ENCODE results near the gene KRTAP12-1.
"Not testable (repeated sequence)": the region's sequence is repeated elsewhere in the genome, so short reads cannot be mapped to it uniquely, and the experiment has no call there.

The KRTAP12-1 gene

GRCh38 chr21:44646366-44647221 is 35.4 kb downstream of the KRTAP12-1 start, which contains the start of gene KRTAP10-11:
Gene KRTAP10-11, plus strand, starts transcription at chr21:44646414. Its CDS starts 45 bp downstream, at chr21:44646459.
- H3K4me1 ChIP-seq (ENCODE audit: control insufficient read depth, insufficient read depth, low read length); H3K9ac ChIP-seq (ENCODE audit: low read depth, low read length); H3K4me3 ChIP-seq (ENCODE audit: low read length); H3K9me3 ChIP-seq (replicated peaks; ENCODE audit: low read length); H3K4me2 ChIP-seq (ENCODE audit: low read length); H3K36me3 ChIP-seq (ENCODE audit: insufficient read depth, low read length): not testable (repeated sequence)
- H3K27me3 ChIP-seq (ENCODE audit: control insufficient read depth, insufficient read depth, low read length): peaks cover 20% of the 10 kb centered on the region

GRCh38 chr21:44644878-44645277 is 37.1 kb downstream of the KRTAP12-1 start:
- H3K9me3 ChIP-seq (replicated peaks; ENCODE audit: low read length): peaks cover 4% of the 10 kb centered on the region
- H3K36me3 ChIP-seq (ENCODE audit: insufficient read depth, low read length): no peaks in the 10 kb centered on the region
- H3K4me2 ChIP-seq (ENCODE audit: low read length): no peak overlapping the region
- H3K4me3 ChIP-seq (ENCODE audit: low read length): no peak overlapping the region
- H3K27me3 ChIP-seq (ENCODE audit: control insufficient read depth, insufficient read depth, low read length): peaks cover 22% of the 10 kb centered on the region
- H3K9ac ChIP-seq (ENCODE audit: low read depth, low read length): no peak overlapping the region
- H3K4me1 ChIP-seq (ENCODE audit: control insufficient read depth, insufficient read depth, low read length): no peaks in the 10 kb centered on the region

GRCh38 chr21:44643741-44644310 is 38.1 kb downstream of the KRTAP12-1 start:
- Histone ChIP-seq H3K9me3 (replicated peaks; ENCODE audit: low read length) (peaks cover 4% of the 10 kb centered on the region), H3K36me3 (ENCODE audit: insufficient read depth, low read length) (no peaks in the 10 kb centered on the region), H3K4me3 (ENCODE audit: low read length) (no peak overlapping the region), H3K27me3 (ENCODE audit: control insufficient read depth, insufficient read depth, low read length) (peaks cover 21% of the 10 kb centered on the region), H3K4me1 (ENCODE audit: control insufficient read depth, insufficient read depth, low read length) (no peaks in the 10 kb centered on the region), H3K9ac (ENCODE audit: low read depth, low read length) (no peak overlapping the region), H3K4me2 (ENCODE audit: low read length) (no peak overlapping the region)

- H3K9ac ChIP-seq (ENCODE audit: low read depth, low read length): no peak overlapping the region
- H3K36me3 ChIP-seq (ENCODE audit: insufficient read depth, low read length): no peaks in the 10 kb centered on the region
- no peak overlapping the region for H3K4me2 ChIP-seq (ENCODE audit: low read length)
- no peak overlapping the region for H3K4me3 ChIP-seq (ENCODE audit: low read length)
- H3K9me3 ChIP-seq (replicated peaks; ENCODE audit: low read length): peaks cover 4% of the 10 kb centered on the region
- peaks cover 21% of the 10 kb centered on the region for H3K27me3 ChIP-seq (ENCODE audit: control insufficient read depth, insufficient read depth, low read length)
- no peaks in the 10 kb centered on the region for H3K4me1 ChIP-seq (ENCODE audit: control insufficient read depth, insufficient read depth, low read length)
Measured at GRCh38 chr21:44640761-44641160, 41.2 kb downstream of the KRTAP12-1 start.

- no peaks in the 10 kb centered on the region for H3K36me3 ChIP-seq (ENCODE audit: insufficient read depth, low read length)
- no peak overlapping the region for H3K4me2 ChIP-seq (ENCODE audit: low read length)
- peaks cover 27% of the 10 kb centered on the region for H3K27me3 ChIP-seq (ENCODE audit: control insufficient read depth, insufficient read depth, low read length)
- H3K9ac ChIP-seq (ENCODE audit: low read depth, low read length): no peak overlapping the region
- H3K4me1 ChIP-seq (ENCODE audit: control insufficient read depth, insufficient read depth, low read length): no peaks in the 10 kb centered on the region
- H3K9me3 ChIP-seq (replicated peaks; ENCODE audit: low read length): peaks cover 4% of the 10 kb centered on the region
- no peak overlapping the region for H3K4me3 ChIP-seq (ENCODE audit: low read length)
Measured at GRCh38 chr21:44639331-44639655, 42.7 kb downstream of the KRTAP12-1 start.

- not testable (repeated sequence) for H3K36me3 ChIP-seq (ENCODE audit: insufficient read depth, low read length); H3K4me1 ChIP-seq (ENCODE audit: control insufficient read depth, insufficient read depth, low read length); H3K9me3 ChIP-seq (replicated peaks; ENCODE audit: low read length); H3K9ac ChIP-seq (ENCODE audit: low read depth, low read length); H3K4me2 ChIP-seq (ENCODE audit: low read length); H3K4me3 ChIP-seq (ENCODE audit: low read length)
- H3K27me3 ChIP-seq (ENCODE audit: control insufficient read depth, insufficient read depth, low read length): peaks cover 29% of the 10 kb centered on the region
Measured at GRCh38 chr21:44638506-44639330, 43.2 kb downstream of the KRTAP12-1 start.

DNA sequence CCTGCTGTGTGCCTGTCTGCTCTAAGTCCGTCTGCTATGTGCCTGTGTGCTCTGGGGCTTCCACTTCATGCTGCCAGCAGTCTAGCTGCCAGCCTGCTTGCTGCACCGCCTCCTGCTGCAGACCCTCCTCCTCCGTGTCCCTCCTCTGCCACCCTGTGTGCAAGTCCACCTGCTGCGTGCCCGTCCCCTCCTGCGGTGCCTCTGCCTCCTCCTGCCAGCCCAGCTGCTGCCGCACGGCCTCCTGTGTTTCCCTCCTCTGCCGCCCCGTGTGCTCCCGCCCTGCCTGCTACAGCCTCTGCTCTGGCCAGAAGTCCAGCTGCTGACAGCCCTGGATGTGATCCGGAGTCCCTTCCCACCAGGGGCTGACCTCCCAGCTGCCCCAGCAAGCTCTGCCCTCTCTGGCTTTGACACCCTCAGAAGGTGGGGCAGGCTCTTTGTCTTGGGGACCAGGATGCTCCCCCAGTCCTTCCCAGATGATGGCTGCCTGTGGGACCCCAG is 44.1 kb downstream of the KRTAP12-1 start:
- not testable (repeated sequence) for H3K4me3 ChIP-seq (ENCODE audit: low read length); H3K9me3 ChIP-seq (replicated peaks; ENCODE audit: low read length); H3K36me3 ChIP-seq (ENCODE audit: insufficient read depth, low read length); H3K4me2 ChIP-seq (ENCODE audit: low read length); H3K4me1 ChIP-seq (ENCODE audit: control insufficient read depth, insufficient read depth, low read length); H3K9ac ChIP-seq (ENCODE audit: low read depth, low read length)
- peaks cover 29% of the 10 kb centered on the region for H3K27me3 ChIP-seq (ENCODE audit: control insufficient read depth, insufficient read depth, low read length)

- H3K4me3 ChIP-seq (ENCODE audit: low read length): no peak within 1 kb of the TSS
- H3K9ac ChIP-seq (ENCODE audit: low read depth, low read length): no peak within 1 kb of the TSS
- peaks cover 5% of the 10 kb centered on the region for H3K9me3 ChIP-seq (replicated peaks; ENCODE audit: low read length)
- H3K36me3 ChIP-seq (ENCODE audit: insufficient read depth, low read length): no peaks in the 10 kb centered on the region
- H3K27me3 ChIP-seq (ENCODE audit: control insufficient read depth, insufficient read depth, low read length): peaks cover 29% of the 10 kb centered on the region
- H3K4me1 ChIP-seq (ENCODE audit: control insufficient read depth, insufficient read depth, low read length): no peaks in the 10 kb centered on the region
- H3K4me2 ChIP-seq (ENCODE audit: low read length): no peak within 1 kb of the TSS
Measured at GRCh38 chr21:44637018-44637850, 44.7 kb downstream of the KRTAP12-1 start, which contains the start of gene KRTAP10-10. Gene KRTAP10-10, plus strand, starts transcription at chr21:44637356. Its CDS starts 62 bp downstream, at chr21:44637418.

DNA sequence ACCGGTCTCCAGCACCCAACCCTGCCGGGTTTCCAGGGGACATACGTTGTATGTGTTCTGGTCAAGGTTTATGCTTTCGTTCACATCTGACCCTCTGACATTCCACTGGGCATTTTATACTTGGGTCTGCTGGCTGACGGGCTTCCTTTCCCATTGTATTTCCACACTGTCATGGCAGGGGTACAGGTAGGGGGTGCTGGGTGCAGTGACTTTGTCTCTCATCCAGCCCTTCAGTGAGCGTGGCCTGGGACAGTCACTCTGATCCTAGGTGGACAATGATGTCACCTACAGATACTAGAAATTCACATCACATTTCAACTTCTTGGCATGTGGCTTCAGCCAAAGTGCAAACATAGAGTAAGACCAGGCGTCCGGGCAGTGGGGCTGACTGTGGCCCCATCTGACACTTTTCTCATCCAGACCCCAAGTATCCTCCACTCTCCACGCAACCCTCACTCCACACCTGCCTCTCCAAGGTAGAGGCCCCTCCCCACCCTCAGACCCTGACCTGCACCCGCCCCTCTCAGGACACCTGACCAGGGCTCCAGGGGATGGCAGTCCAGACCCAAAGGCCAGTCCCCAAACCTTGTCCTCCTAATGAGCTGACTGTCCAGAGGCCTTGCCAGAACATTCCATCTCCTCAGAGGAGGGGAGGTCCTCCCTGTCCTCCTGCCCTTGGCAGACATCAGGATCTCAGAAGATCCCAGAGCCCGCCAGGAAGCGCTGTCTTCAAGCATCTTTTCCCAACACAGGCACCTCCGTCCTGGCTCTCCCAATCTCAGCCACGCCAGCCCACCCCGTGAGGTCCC is 45.5 kb downstream of the KRTAP12-1 start:
- no peaks in the 10 kb centered on the region for H3K4me1 ChIP-seq (ENCODE audit: control insufficient read depth, insufficient read depth, low read length)
- H3K9ac ChIP-seq (ENCODE audit: low read depth, low read length): no peak overlapping the region
- no peak overlapping the region for H3K4me3 ChIP-seq (ENCODE audit: low read length)
- no peaks in the 10 kb centered on the region for H3K36me3 ChIP-seq (ENCODE audit: insufficient read depth, low read length)
- no peak overlapping the region for H3K4me2 ChIP-seq (ENCODE audit: low read length)
- peaks cover 11% of the 10 kb centered on the region for H3K9me3 ChIP-seq (replicated peaks; ENCODE audit: low read length)
- peaks cover 29% of the 10 kb centered on the region for H3K27me3 ChIP-seq (ENCODE audit: control insufficient read depth, insufficient read depth, low read length)

DNA sequence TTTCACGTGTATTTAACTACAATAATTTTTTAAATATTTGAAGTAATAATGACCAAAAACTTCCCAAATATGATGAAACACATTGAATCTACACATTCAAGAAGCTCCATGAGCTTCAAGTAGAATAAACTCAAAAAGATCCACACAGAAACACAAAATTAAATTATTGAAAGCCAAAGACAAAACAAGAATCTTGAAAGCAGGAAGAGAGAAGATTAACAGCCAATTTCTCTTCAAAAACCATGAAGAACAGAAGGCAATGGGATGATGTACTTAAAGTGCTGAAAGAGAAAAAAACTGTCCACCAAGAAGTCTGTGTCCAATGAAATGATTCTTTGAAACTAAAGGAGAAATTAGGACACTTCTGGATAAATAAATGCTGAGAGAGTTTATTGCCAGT is 49.9 kb downstream of the KRTAP12-1 start:
- Histone ChIP-seq H3K9me3 (replicated peaks; ENCODE audit: low read length) (peaks cover 8% of the 10 kb centered on the region), H3K9ac (ENCODE audit: low read depth, low read length) (no peak overlapping the region), H3K4me2 (ENCODE audit: low read length) (no peak overlapping the region), H3K36me3 (ENCODE audit: insufficient read depth, low read length) (no peaks in the 10 kb centered on the region), H3K27me3 (ENCODE audit: control insufficient read depth, insufficient read depth, low read length) (peaks cover 31% of the 10 kb centered on the region), H3K4me3 (ENCODE audit: low read length) (no peak overlapping the region), H3K4me1 (ENCODE audit: control insufficient read depth, insufficient read depth, low read length) (no peaks in the 10 kb centered on the region)
